ENCODE measurements around the gene NCAM2.

Gene NCAM2

GRCh38 chr21:21279193-21279901 is 281.1 kb downstream of the NCAM2 start:
- Histone ChIP-seq H3K4me1 (ENCODE audit: insufficient read depth, low read length) (no peaks in the 10 kb centered on the region), H3K36me3 (ENCODE audit: insufficient read depth, low read length) (no peaks in the 10 kb centered on the region), H3K9ac (ENCODE audit: low read depth, low read length) (no peak overlapping the region), H3K9me3 (ENCODE audit: control insufficient read depth, insufficient read depth, low read length) (no peaks in the 10 kb centered on the region)

- no peaks in the 10 kb centered on the region for H3K36me3 ChIP-seq (ENCODE audit: insufficient read depth, low read length)
- no peaks in the 10 kb centered on the region for H3K4me1 ChIP-seq (ENCODE audit: insufficient read depth, low read length)
- no peaks in the 10 kb centered on the region for H3K9me3 ChIP-seq (ENCODE audit: control insufficient read depth, insufficient read depth, low read length)
- H3K9ac ChIP-seq (ENCODE audit: low read depth, low read length): no peak overlapping the region
These were observed 285.6 kb downstream of the NCAM2 start for GRCh38 chr21:21283810-21284209.

GRCh38 chr21:21286170-21286798 is 288.1 kb downstream of the NCAM2 start:
- no peaks in the 10 kb centered on the region for H3K4me1 ChIP-seq (ENCODE audit: insufficient read depth, low read length)
- no peaks in the 10 kb centered on the region for H3K36me3 ChIP-seq (ENCODE audit: insufficient read depth, low read length)
- H3K9ac ChIP-seq (ENCODE audit: low read depth, low read length): no peak overlapping the region
- no peaks in the 10 kb centered on the region for H3K9me3 ChIP-seq (ENCODE audit: control insufficient read depth, insufficient read depth, low read length)

- Histone ChIP-seq H3K36me3 (ENCODE audit: insufficient read depth, low read length) (no peaks in the 10 kb centered on the region), H3K4me1 (ENCODE audit: insufficient read depth, low read length) (no peaks in the 10 kb centered on the region), H3K9ac (ENCODE audit: low read depth, low read length) (no peak overlapping the region), H3K9me3 (ENCODE audit: control insufficient read depth, insufficient read depth, low read length) (no peaks in the 10 kb centered on the region)
These were observed 292.5 kb downstream of the NCAM2 start for GRCh38 chr21:21290751-21291150.

GRCh38 chr21:21291883-21292569 is 293.8 kb downstream of the NCAM2 start:
- Histone ChIP-seq H3K36me3 (ENCODE audit: insufficient read depth, low read length) (no peaks in the 10 kb centered on the region), H3K9ac (ENCODE audit: low read depth, low read length) (no peak overlapping the region), H3K4me1 (ENCODE audit: insufficient read depth, low read length) (no peaks in the 10 kb centered on the region), H3K9me3 (ENCODE audit: control insufficient read depth, insufficient read depth, low read length) (no peaks in the 10 kb centered on the region)

GRCh38 chr21:21295303-21295702 is 297.1 kb downstream of the NCAM2 start:
- H3K9ac ChIP-seq (ENCODE audit: low read depth, low read length): no peak overlapping the region
- no peaks in the 10 kb centered on the region; the same call in 1 of the 2 replicates for H3K4me1 ChIP-seq (ENCODE audit: insufficient read depth, low read length)
- no peaks in the 10 kb centered on the region for H3K9me3 ChIP-seq (ENCODE audit: control insufficient read depth, insufficient read depth, low read length)
- H3K36me3 ChIP-seq (ENCODE audit: insufficient read depth, low read length): no peaks in the 10 kb centered on the region

- no peak overlapping the region for H3K9ac ChIP-seq (ENCODE audit: low read depth, low read length)
- H3K36me3 ChIP-seq (ENCODE audit: insufficient read depth, low read length): no peaks in the 10 kb centered on the region
- no peaks in the 10 kb centered on the region; the same call in 1 of the 2 replicates for H3K4me1 ChIP-seq (ENCODE audit: insufficient read depth, low read length)
- no peaks in the 10 kb centered on the region for H3K9me3 ChIP-seq (ENCODE audit: control insufficient read depth, insufficient read depth, low read length)
These were observed 299.0 kb downstream of the NCAM2 start for GRCh38 chr21:21297211-21297610.

- H3K9ac ChIP-seq (ENCODE audit: low read depth, low read length): no peak overlapping the region
- no peaks in the 10 kb centered on the region; the same call in 1 of the 2 replicates for H3K4me1 ChIP-seq (ENCODE audit: insufficient read depth, low read length)
- H3K36me3 ChIP-seq (ENCODE audit: insufficient read depth, low read length): no peaks in the 10 kb centered on the region
- no peaks in the 10 kb centered on the region for H3K9me3 ChIP-seq (ENCODE audit: control insufficient read depth, insufficient read depth, low read length)
These were observed 302.8 kb downstream of the NCAM2 start for GRCh38 chr21:21301013-21301412.

GRCh38 chr21:21309510-21309909 is 311.3 kb downstream of the NCAM2 start:
- Histone ChIP-seq H3K9ac (ENCODE audit: low read depth, low read length) (no peak overlapping the region), H3K4me1 (ENCODE audit: insufficient read depth, low read length) (no peaks in the 10 kb centered on the region), H3K9me3 (ENCODE audit: control insufficient read depth, insufficient read depth, low read length) (no peaks in the 10 kb centered on the region), H3K36me3 (ENCODE audit: insufficient read depth, low read length) (no peaks in the 10 kb centered on the region)

- H3K4me1 ChIP-seq (ENCODE audit: insufficient read depth, low read length): no peaks in the 10 kb centered on the region
- no peaks in the 10 kb centered on the region for H3K9me3 ChIP-seq (ENCODE audit: control insufficient read depth, insufficient read depth, low read length)
- H3K36me3 ChIP-seq (ENCODE audit: insufficient read depth, low read length): no peaks in the 10 kb centered on the region
- no peak overlapping the region for H3K9ac ChIP-seq (ENCODE audit: low read depth, low read length)
These were observed 326.1 kb downstream of the NCAM2 start for GRCh38 chr21:21324297-21324696.

GRCh38 chr21:21332492-21332891 is 334.3 kb downstream of the NCAM2 start:
- Histone ChIP-seq H3K9me3 (ENCODE audit: control insufficient read depth, insufficient read depth, low read length) (no peaks in the 10 kb centered on the region), H3K9ac (ENCODE audit: low read depth, low read length) (no peak overlapping the region), H3K4me1 (ENCODE audit: insufficient read depth, low read length) (peaks cover 4% of the 10 kb centered on the region; the same call in 1 of the 2 replicates), H3K36me3 (ENCODE audit: insufficient read depth, low read length) (no peaks in the 10 kb centered on the region)

- H3K9ac ChIP-seq (ENCODE audit: low read depth, low read length): no peak overlapping the region
- no peaks in the 10 kb centered on the region for H3K4me1 ChIP-seq (ENCODE audit: insufficient read depth, low read length)
- no peaks in the 10 kb centered on the region for H3K9me3 ChIP-seq (ENCODE audit: control insufficient read depth, insufficient read depth, low read length)
- no peaks in the 10 kb centered on the region for H3K36me3 ChIP-seq (ENCODE audit: insufficient read depth, low read length)
These were observed 342.8 kb downstream of the NCAM2 start for GRCh38 chr21:21341041-21341440.

GRCh38 chr21:21345296-21345695 is 347.1 kb downstream of the NCAM2 start:
- Histone ChIP-seq H3K4me1 (ENCODE audit: insufficient read depth, low read length) (no peaks in the 10 kb centered on the region), H3K9me3 (ENCODE audit: control insufficient read depth, insufficient read depth, low read length) (no peaks in the 10 kb centered on the region), H3K36me3 (ENCODE audit: insufficient read depth, low read length) (no peaks in the 10 kb centered on the region), H3K9ac (ENCODE audit: low read depth, low read length) (no peak overlapping the region)

- Histone ChIP-seq H3K9ac (ENCODE audit: low read depth, low read length) (no peak overlapping the region), H3K4me1 (ENCODE audit: insufficient read depth, low read length) (no peaks in the 10 kb centered on the region), H3K9me3 (ENCODE audit: control insufficient read depth, insufficient read depth, low read length) (no peaks in the 10 kb centered on the region), H3K36me3 (ENCODE audit: insufficient read depth, low read length) (no peaks in the 10 kb centered on the region)
These were observed 347.7 kb downstream of the NCAM2 start for GRCh38 chr21:21345872-21346271.

- H3K36me3 ChIP-seq (ENCODE audit: insufficient read depth, low read length): no peaks in the 10 kb centered on the region
- no peak overlapping the region for H3K9ac ChIP-seq (ENCODE audit: low read depth, low read length)
- no peaks in the 10 kb centered on the region; the same call in 1 of the 2 replicates for H3K4me1 ChIP-seq (ENCODE audit: insufficient read depth, low read length)
- H3K9me3 ChIP-seq (ENCODE audit: control insufficient read depth, insufficient read depth, low read length): no peaks in the 10 kb centered on the region
These were observed 368.1 kb downstream of the NCAM2 start for GRCh38 chr21:21366277-21366676.

Data from ES-I3 (cell line).